HG03354 (cell line): ENCODE data around the gene PCDHGB6.
"Not testable (repeated sequence)": the region's sequence is repeated elsewhere in the genome, so short reads cannot be mapped to it uniquely, and the experiment has no call there.

ENCODE experiments used
- ATAC-seq: cut with Tn5 transposase; IDR thresholded peaks from one replicate; pipeline ENCODE4 v1.9.1; 2021; ENCODE audit warnings: mild to moderate bottlenecking; ENCODE audit not compliant: unreplicated experiment, poor library complexity, severe bottlenecking

PCDHGB6 gene

GRCh38 chr5:141414548-141415274 is 6.9 kb downstream of the PCDHGB6 start:
- ATAC-seq = not testable (repeated sequence)

DNA sequence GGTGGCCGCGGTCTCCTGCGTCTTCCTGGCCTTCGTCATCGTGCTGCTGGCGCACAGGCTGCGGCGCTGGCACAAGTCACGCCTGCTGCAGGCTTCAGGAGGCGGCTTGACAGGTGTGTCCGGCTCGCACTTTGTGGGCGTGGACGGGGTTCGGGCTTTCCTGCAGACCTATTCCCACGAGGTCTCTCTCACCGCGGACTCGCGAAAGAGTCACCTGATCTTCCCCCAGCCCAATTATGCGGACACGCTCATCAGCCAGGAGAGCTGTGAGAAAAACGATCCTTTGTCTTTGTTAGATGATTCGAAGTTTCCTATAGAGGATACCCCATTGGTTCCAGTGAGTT is 7.4 kb downstream of the PCDHGB6 start:
- ATAC-seq = not testable (repeated sequence)

GRCh38 chr5:141417494-141418172 is 9.8 kb downstream of the PCDHGB6 start, which contains the start of gene PCDHGB7:
PCDHGB7 (plus strand) TSS chr5:141417677; CDS start chr5:141417860, 183 bp downstream.
- peak; percentile 79 for ATAC-seq

DNA sequence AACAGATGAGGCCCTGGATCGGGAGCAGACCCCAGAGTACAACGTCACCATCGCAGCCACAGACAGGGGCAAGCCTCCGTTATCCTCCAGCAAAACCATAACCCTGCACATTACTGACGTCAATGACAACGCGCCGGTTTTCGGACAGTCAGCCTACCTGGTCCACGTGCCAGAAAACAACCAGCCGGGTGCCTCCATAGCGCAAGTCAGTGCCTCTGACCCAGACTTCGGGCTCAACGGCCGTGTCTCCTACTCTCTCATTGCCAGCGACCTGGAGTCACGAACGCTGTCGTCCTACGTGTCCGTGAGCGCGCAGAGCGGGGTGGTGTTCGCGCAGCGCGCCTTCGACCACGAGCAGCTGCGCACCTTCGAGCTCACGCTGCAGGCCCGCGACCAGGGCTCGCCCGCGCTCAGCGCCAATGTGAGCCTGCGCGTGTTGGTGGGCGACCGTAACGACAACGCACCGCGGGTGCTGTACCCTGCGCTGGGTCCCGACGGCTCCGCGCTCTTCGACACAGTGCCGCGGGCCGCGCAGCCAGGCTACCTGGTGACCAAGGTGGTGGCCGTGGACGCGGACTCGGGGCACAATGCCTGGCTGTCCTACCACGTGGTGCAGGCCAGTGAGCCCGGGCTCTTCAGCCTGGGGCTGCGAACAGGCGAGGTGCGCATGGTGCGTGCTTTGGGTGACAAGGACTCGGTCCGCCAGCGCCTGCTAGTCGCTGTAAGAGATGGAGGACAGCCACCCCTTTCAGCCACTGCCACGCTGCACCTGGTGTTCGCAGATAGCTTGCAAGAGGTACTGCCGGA is 11.5 kb downstream of the PCDHGB6 start:
- no peak for ATAC-seq

DNA sequence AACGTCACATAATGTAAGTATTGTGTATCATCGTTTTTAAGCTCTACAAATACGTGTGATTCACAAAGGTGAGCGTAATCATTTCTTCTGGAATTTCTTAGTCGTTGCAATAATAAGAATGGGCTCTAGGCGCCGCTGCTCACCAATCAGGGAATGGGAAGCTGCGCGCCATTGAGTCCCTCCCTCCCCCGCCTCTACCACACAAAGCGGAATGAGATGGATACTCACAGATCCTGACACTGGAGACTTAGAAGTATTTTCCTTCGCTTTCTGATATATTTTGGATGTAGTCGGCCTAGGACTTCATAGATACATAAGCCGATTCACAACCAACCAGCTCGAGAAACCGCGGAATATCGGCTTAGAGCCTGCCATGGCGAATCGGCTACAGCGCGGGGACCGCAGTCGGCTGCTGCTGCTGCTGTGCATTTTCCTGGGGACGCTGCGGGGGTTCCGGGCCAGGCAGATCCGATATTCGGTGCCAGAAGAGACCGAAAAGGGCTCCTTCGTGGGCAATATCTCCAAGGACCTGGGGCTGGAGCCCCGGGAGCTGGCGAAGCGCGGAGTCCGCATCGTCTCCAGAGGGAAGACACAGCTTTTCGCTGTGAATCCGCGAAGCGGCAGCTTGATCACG is 13.2 kb downstream of the PCDHGB6 start, which contains the start of gene PCDHGA11:
Gene PCDHGA11 (plus strand): TSS at position 197 of the 634 bp plus-strand sequence. CDS start 177 bp downstream, at position 374.
- ATAC-seq = peak; percentile 53

- ATAC-seq = no peak
These were observed 13.7 kb downstream of the PCDHGB6 start for GRCh38 chr5:141421489-141421855.

DNA sequence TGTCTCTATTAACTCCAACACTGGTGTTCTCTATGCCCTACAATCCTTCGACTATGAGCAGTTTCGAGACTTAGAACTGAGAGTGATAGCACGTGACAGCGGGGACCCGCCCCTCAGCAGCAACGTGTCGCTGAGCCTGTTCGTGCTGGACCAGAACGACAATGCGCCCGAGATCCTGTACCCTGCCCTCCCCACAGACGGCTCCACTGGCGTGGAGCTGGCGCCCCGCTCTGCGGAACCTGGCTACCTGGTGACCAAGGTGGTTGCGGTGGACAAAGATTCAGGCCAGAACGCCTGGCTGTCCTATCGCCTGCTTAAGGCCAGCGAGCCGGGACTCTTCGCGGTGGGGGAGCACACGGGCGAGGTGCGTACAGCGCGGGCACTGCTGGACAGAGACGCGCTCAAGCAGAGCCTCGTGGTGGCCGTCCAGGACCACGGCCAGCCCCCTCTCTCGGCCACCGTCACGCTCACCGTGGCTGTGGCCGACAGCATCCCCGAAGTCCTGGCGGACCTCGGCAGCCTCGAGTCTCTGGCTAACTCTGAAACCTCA is 15.0 kb downstream of the PCDHGB6 start:
- no peak for ATAC-seq

DNA sequence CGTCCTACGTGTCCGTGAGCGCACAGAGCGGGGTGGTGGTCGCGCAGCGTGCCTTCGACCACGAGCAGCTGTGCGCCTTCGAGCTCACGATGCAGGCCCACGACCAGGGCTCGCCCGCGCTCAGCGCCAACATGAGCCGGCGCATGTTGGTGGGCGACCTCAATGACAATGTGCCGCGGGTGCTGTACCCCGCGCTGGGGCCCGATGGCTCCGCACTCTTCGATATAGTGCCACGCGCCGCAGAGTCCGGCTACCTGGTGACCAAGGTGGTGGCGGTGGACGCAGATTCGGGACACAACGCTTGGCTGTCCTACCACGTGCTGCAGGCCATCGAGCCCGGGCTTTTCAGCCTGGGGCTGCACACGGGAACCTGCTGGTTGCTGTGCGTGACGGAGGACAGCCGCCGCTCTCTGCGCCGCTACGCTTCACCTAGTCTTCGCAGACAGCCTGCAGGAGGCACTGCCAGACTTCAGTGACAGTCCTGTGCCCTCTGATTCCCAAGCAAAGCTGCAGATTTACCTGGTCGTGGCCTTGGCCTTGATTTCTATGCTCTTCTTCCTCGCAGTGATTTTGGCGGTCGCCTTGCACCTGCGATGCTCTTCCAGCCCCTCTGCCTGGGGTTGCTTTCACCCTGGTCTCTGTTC is 20.1 kb downstream of the PCDHGB6 start:
- no peak for ATAC-seq

GRCh38 chr5:141430332-141431113 is 22.7 kb downstream of the PCDHGB6 start, which contains the start of gene PCDHGA12:
PCDHGA12 (plus strand) TSS chr5:141430507; CDS start chr5:141430760, 253 bp downstream.
- ATAC-seq = peak; percentile 85

DNA sequence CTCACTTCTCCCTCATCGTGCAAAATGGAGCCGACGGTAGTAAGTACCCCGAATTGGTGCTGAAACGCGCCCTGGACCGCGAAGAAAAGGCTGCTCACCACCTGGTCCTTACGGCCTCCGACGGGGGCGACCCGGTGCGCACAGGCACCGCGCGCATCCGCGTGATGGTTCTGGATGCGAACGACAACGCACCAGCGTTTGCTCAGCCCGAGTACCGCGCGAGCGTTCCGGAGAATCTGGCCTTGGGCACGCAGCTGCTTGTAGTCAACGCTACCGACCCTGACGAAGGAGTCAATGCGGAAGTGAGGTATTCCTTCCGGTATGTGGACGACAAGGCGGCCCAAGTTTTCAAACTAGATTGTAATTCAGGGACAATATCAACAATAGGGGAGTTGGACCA is 23.5 kb downstream of the PCDHGB6 start:
- ATAC-seq = peak; percentile 55

DNA sequence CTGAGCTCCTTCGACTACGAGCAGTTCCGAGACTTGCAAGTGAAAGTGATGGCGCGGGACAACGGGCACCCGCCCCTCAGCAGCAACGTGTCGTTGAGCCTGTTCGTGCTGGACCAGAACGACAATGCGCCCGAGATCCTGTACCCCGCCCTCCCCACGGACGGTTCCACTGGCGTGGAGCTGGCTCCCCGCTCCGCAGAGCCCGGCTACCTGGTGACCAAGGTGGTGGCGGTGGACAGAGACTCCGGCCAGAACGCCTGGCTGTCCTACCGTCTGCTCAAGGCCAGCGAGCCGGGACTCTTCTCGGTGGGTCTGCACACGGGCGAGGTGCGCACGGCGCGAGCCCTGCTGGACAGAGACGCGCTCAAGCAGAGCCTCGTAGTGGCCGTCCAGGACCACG is 24.5 kb downstream of the PCDHGB6 start:
- ATAC-seq = not testable (repeated sequence)

DNA sequence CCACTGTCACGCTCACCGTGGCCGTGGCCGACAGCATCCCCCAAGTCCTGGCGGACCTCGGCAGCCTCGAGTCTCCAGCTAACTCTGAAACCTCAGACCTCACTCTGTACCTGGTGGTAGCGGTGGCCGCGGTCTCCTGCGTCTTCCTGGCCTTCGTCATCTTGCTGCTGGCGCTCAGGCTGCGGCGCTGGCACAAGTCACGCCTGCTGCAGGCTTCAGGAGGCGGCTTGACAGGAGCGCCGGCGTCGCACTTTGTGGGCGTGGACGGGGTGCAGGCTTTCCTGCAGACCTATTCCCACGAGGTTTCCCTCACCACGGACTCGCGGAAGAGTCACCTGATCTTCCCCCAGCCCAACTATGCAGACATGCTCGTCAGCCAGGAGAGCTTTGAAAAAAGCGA is 24.9 kb downstream of the PCDHGB6 start:
- ATAC-seq = not testable (repeated sequence)

GRCh38 chr5:141434006-141434405 is 26.2 kb downstream of the PCDHGB6 start:
- ATAC-seq = no peak

- ATAC-seq = no peak
These were observed 29.4 kb downstream of the PCDHGB6 start for GRCh38 chr5:141437221-141437620.

GRCh38 chr5:141439411-141440141 is 31.8 kb downstream of the PCDHGB6 start:
- ATAC-seq = no peak

- no peak for ATAC-seq
These were observed 32.5 kb downstream of the PCDHGB6 start for GRCh38 chr5:141440341-141440740.

DNA sequence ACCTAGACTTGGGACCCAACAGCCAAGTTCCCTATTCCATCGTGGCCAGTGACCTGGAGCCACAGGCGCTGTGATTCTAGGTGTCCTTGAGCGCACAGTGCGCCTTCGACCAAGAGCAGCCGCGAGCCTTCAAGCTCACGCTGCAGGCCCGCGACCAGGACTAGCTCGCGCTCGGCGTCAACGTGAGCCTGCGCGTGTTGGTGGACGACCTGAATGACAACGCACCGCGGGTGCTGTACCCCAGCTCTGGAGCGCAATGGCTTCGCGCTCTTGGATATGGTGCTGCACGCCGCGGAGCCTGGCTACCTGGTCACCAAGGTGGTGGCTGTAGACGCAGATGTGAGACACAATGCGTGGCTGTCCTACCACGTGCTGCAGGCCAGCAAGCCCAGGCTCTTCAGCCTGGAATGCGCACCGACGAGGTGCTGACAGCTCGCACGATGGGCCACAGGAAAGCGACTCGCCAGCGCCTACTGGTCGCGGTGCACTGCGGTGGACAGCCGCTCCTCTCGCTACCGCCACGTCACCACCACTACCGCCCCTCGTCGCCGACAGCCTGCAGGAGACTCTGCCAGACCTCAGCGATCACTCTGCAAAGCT is 33.9 kb downstream of the PCDHGB6 start:
- no peak for ATAC-seq
